Fibroblast of peridontal ligament (primary cell): Measurements from ENCODE around the gene URM1.
A peak's percentile ranks its signal among the peaks of the same experiment; 100 is the strongest.
"Not testable (repeated sequence)": the region's sequence is repeated elsewhere in the genome, so short reads cannot be mapped to it uniquely, and the experiment has no call there.

Source experiments
- DNase-seq: peaks from one replicate; pipeline ENCODE4 v3.0.0-alpha.2; 2010; ENCODE audit errors: extremely low read depth

URM1 gene

GRCh38 chr9:128409450-128409849, 38.3 kb downstream of the URM1 start:
- no peak for DNase-seq

- peak; percentile 26 for DNase-seq
These were observed 38.8 kb downstream of the URM1 start for GRCh38 chr9:128409978-128410377.

- no peak for DNase-seq
These were observed 40.4 kb downstream of the URM1 start for GRCh38 chr9:128411364-128412119.

- peak; percentile 30 for DNase-seq
These were observed 41.1 kb downstream of the URM1 start for GRCh38 chr9:128412120-128412790.

GRCh38 chr9:128413728-128414127, 42.6 kb downstream of the URM1 start:
- DNase-seq = not testable (repeated sequence)

GRCh38 chr9:128414461-128414860, 43.3 kb downstream of the URM1 start:
- no peak for DNase-seq

- DNase-seq = no peak
These were observed 44.1 kb downstream of the URM1 start for GRCh38 chr9:128415281-128415680.

- DNase-seq = no peak
These were observed 44.8 kb downstream of the URM1 start for GRCh38 chr9:128416014-128416413.

GRCh38 chr9:128416432-128417019, 45.4 kb downstream of the URM1 start:
- DNase-seq = no peak

GRCh38 chr9:128419061-128419925, 48.1 kb downstream of the URM1 start:
- DNase-seq = peak; percentile 53

- DNase-seq = peak; percentile 38
These were observed 49.0 kb downstream of the URM1 start for GRCh38 chr9:128420060-128420650.

- no peak for DNase-seq
These were observed 49.7 kb downstream of the URM1 start, which contains the start of gene CERCAM for GRCh38 chr9:128420651-128421481. CERCAM (plus strand) TSS chr9:128420857; CDS start chr9:128420878, 21 bp downstream.

- DNase-seq = peak; percentile 49
These were observed 50.4 kb downstream of the URM1 start for GRCh38 chr9:128421482-128421996.

- DNase-seq = not testable (repeated sequence)
These were observed 51.0 kb downstream of the URM1 start for GRCh38 chr9:128422022-128422782.

GRCh38 chr9:128422783-128423150, 51.6 kb downstream of the URM1 start:
- DNase-seq = no peak

- not testable (repeated sequence) for DNase-seq
These were observed 52.2 kb downstream of the URM1 start for GRCh38 chr9:128423356-128423755.

- DNase-seq = no peak
These were observed 53.1 kb downstream of the URM1 start for GRCh38 chr9:128424268-128424780.

GRCh38 chr9:128428644-128429512, 57.7 kb downstream of the URM1 start:
- no peak for DNase-seq
